Fibroblast of lung (primary cell): Measurements from ENCODE around the gene CEP170. TPM values are rescaled to one million over a fixed set of nuclear protein-coding genes. Genes with fewer than 3 reads are reported as not detected.

ENCODE experiments used
- DNase-seq, 2 donors: peaks; one replicate each; pipeline versions ENCODE4 v3.0.0 to v3.0.0-alpha.2; 2010; ENCODE audit warnings: low read depth in 2 of 2
- H2AFZ ChIP-seq: 2 replicates; pipeline ENCODE4 v1.5.1; 2012; ENCODE audit warnings: low read length, control low read depth, inconsistent platforms
- H3K27ac ChIP-seq: 2 replicates; pipeline ENCODE4 v1.5.1; 2011; ENCODE audit warnings: low read length, control low read depth; ENCODE audit not compliant: insufficient read depth
- H3K27me3 ChIP-seq: 2 replicates; pipeline ENCODE4 v1.5.1; 2011; ENCODE audit warnings: mild to moderate bottlenecking, low read length; ENCODE audit not compliant: control insufficient read depth, insufficient read depth
- H3K36me3 ChIP-seq: 2 replicates; pipeline ENCODE4 v1.5.1; 2011; ENCODE audit warnings: low read length; ENCODE audit not compliant: control insufficient read depth, insufficient read depth
- H3K4me1 ChIP-seq: 2 replicates; pipeline ENCODE4 v1.5.1; 2011; ENCODE audit warnings: low read length; ENCODE audit not compliant: control insufficient read depth, insufficient read depth; ENCODE audit errors: extremely low read depth
- H3K4me2 ChIP-seq: 2 replicates; pipeline ENCODE4 v1.5.1; 2011; ENCODE audit warnings: low read length, control low read depth; ENCODE audit not compliant: insufficient read depth; ENCODE audit errors: extremely low read depth
- H3K4me3 ChIP-seq, 4 experiments: fragments of 200-600 bp in 1 of 4; sonication (generic) in 1 of 4; replicated peaks in 1 of 4; 2 replicates each; pipeline ENCODE4 v1.5.1; 2011 to 2016; ENCODE audit warnings: low read length in 4 of 4, low read depth in 3 of 4, mild to moderate bottlenecking in 3 of 4, control low read depth in 2 of 4, inconsistent platforms in 1 of 4, mixed read lengths in 1 of 4; ENCODE audit not compliant: insufficient read depth in 1 of 4; ENCODE audit errors: control extremely low read depth in 1 of 4
- H3K79me2 ChIP-seq: 2 replicates; pipeline ENCODE4 v1.5.1; 2012; ENCODE audit warnings: mild to moderate bottlenecking, low read length, inconsistent platforms; ENCODE audit not compliant: control insufficient read depth, insufficient read depth
- H3K9ac ChIP-seq: 2 replicates; pipeline ENCODE4 v1.5.1; 2011; ENCODE audit warnings: mild to moderate bottlenecking, low read length, control low read depth; ENCODE audit not compliant: insufficient read depth
- H3K9me3 ChIP-seq: 2 replicates; pipeline ENCODE4 v1.5.1; 2012; ENCODE audit warnings: low read depth, low read length; ENCODE audit not compliant: control insufficient read depth, insufficient read depth
- H4K20me1 ChIP-seq: 2 replicates; pipeline ENCODE4 v1.5.1; 2011; ENCODE audit warnings: low read length; ENCODE audit not compliant: control insufficient read depth, insufficient read depth; ENCODE audit errors: extremely low read depth
- EZH2 ChIP-seq: IDR thresholded peaks from 2 replicates; pipeline ENCODE4 v1.5.1; 2012; ENCODE audit warnings: low read length, control low read depth, mild to moderate bottlenecking; ENCODE audit errors: missing control alignments
- polyA plus RNA-seq, 2 donors: library from polyadenylated mRNA; depleted of rRNA in 1 of 2; stranded (reverse) in 1 of 2; unstranded in 1 of 2; fragments of >200 nt; gene quantifications; 2 replicates each; pipeline ENCODE4 v1.2.1, GENCODE V29; 2011 to 2012; ENCODE audit warnings: missing spikeins in 1 of 2
- total RNA-seq: library from RNA; depleted of rRNA; stranded (reverse); fragments of >200 nt; gene quantifications from 2 replicates; pipeline ENCODE4 v1.2.1, GENCODE V29; 2014
- TF ChIP-seq, protein P1 (sequence below), 2 donors: IDR thresholded peaks in 1 of 2; conservative IDR thresholded peaks in 1 of 2; 1 replicate in 1 of 2; 2 replicates in 1 of 2; pipeline ENCODE4 v1.5.1; 2011 to 2012; ENCODE audit warnings: low read length in 2 of 2, control low read depth in 1 of 2, inconsistent platforms in 1 of 2, low read depth in 1 of 2, mild to moderate bottlenecking in 1 of 2

The CEP170 gene
- total and polyA plus RNA-seq, 2 donors (not counting 1 experiment from before 2014, with no cell fraction given), result 86.0 to 92.0 TPM

GRCh38 chr1:243287123-243287460 is 32.0 kb upstream of the CEP170 start:
- Histone ChIP-seq H3K27ac (peak overlapping the region; percentile 60), H4K20me1 (no peaks in the 10 kb centered on the region), H3K36me3 (no peaks in the 10 kb centered on the region), H3K4me2 (peak overlapping the region; percentile 33), H3K9ac (no peak overlapping the region), H3K27me3 (no peaks in the 10 kb centered on the region), H3K4me1 (peaks cover 13% of the 10 kb centered on the region), H3K4me3 (no peak overlapping the region), H3K9me3 (no peaks in the 10 kb centered on the region), H2AFZ (no peak overlapping the region), H3K79me2 (peaks cover 9% of the 10 kb centered on the region)
- peak; percentile 74 to 80 for DNase-seq
- no peak for TF ChIP-seq EZH2
- TF ChIP-seq, protein P1, sequence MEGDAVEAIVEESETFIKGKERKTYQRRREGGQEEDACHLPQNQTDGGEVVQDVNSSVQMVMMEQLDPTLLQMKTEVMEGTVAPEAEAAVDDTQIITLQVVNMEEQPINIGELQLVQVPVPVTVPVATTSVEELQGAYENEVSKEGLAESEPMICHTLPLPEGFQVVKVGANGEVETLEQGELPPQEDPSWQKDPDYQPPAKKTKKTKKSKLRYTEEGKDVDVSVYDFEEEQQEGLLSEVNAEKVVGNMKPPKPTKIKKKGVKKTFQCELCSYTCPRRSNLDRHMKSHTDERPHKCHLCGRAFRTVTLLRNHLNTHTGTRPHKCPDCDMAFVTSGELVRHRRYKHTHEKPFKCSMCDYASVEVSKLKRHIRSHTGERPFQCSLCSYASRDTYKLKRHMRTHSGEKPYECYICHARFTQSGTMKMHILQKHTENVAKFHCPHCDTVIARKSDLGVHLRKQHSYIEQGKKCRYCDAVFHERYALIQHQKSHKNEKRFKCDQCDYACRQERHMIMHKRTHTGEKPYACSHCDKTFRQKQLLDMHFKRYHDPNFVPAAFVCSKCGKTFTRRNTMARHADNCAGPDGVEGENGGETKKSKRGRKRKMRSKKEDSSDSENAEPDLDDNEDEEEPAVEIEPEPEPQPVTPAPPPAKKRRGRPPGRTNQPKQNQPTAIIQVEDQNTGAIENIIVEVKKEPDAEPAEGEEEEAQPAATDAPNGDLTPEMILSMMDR (conservative IDR thresholded peaks at IDR 0.05 in 1 of 2, IDR thresholded peaks at IDR 0.05 in 1 of 2; ENCODE audit: low read depth in 1 of 2, low read length in 2 of 2), result no peak

- Histone ChIP-seq H3K9me3 (no peaks in the 10 kb centered on the region), H3K27ac (peak overlapping the region; percentile 60), H3K36me3 (no peaks in the 10 kb centered on the region), H4K20me1 (no peaks in the 10 kb centered on the region), H3K4me2 (peak overlapping the region; percentile 33), H3K79me2 (peaks cover 9% of the 10 kb centered on the region), H3K4me1 (peaks cover 13% of the 10 kb centered on the region), H3K4me3 (no peak overlapping the region), H2AFZ (no peak overlapping the region), H3K9ac (no peak overlapping the region), H3K27me3 (no peaks in the 10 kb centered on the region)
- TF ChIP-seq, protein P1 (conservative IDR thresholded peaks at IDR 0.05 in 1 of 2, IDR thresholded peaks at IDR 0.05 in 1 of 2; ENCODE audit: low read depth in 1 of 2, low read length in 2 of 2), result no peak
- TF ChIP-seq EZH2, result no peak
- DNase-seq, result peak; percentile 62 to 74
These were observed 31.5 kb upstream of the CEP170 start for GRCh38 chr1:243286409-243287122.

DNA sequence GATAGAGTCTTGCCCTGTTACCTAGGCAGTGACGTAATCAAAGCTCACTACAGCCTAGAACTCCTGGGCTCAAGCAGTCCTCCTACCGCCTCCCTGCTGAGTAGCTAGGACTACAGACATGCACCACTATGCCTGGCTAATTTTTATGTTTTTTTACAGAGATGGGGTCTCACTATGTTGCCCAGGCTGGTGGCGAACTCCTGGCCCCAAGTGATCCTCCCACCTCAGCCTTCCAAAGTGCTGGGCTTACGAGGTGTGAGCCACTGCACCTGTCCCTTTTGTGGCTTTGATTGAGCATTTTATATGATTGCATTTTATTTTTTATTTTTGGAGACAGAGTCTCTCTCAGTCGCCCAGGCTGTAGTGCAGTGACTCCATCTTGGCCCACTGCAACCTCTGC is 26.6 kb upstream of the CEP170 start:
- no peak overlapping the region for H3K27ac ChIP-seq
- no peaks in the 10 kb centered on the region for H3K27me3 ChIP-seq
- peaks cover 1% of the 10 kb centered on the region for H3K36me3 ChIP-seq
- H3K4me1 ChIP-seq, result peaks cover 2% of the 10 kb centered on the region
- no peak for DNase-seq
- no peaks in the 10 kb centered on the region for H4K20me1 ChIP-seq
- H3K9me3 ChIP-seq, result no peaks in the 10 kb centered on the region
- H3K79me2 ChIP-seq, result peaks cover 4% of the 10 kb centered on the region
- no peak overlapping the region for H2AFZ ChIP-seq
- H3K9ac ChIP-seq, result no peak overlapping the region
- TF ChIP-seq, protein P1 (conservative IDR thresholded peaks at IDR 0.05 in 1 of 2, IDR thresholded peaks at IDR 0.05 in 1 of 2; ENCODE audit: low read depth in 1 of 2, low read length in 2 of 2), result no peak
- no peak for TF ChIP-seq EZH2
- no peak overlapping the region for H3K4me2 ChIP-seq
- H3K4me3 ChIP-seq, result no peak overlapping the region
